Mucosa of gallbladder (tissue), 1 donor: Measurements from ENCODE around the gene IQCK. TPM values are rescaled to one million over a fixed set of nuclear protein-coding genes. Genes with fewer than 3 reads are reported as not detected.

Experiments used
- DNase-seq: peaks from one replicate; pipeline ENCODE4 v3.0.0-alpha.2; 2020; ENCODE audit warnings: low spot score
- total RNA-seq: library from RNA; stranded (reverse); gene quantifications from one replicate; pipeline ENCODE4 v1.2.1, GENCODE V29; 2021
- donor health status: DM: no; HTN: no; CAD: no.

The IQCK gene
- total RNA-seq, 1 donor from 2014 or later: 23.7 TPM

DNA sequence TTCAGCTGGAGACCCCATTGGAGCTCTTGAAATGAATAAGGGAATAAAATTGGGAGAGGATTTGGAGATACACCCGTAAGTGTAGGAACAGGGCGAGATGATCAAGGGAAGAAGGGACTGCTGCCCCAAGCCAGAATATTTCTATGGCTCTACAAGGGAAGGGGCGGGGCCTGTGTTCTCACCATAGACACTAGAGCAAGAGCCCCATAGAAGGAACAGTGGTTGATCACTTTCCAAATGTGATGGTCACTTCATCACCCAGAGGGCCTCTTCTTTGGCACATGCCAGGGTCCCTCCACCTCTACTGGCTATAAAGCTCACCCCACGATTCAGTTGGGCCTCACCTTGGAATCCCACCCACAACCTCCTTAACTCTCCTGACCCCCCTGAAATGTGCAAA is 141.5 kb downstream of the IQCK start:
- no peak for DNase-seq

- no peak for DNase-seq
Measured at GRCh38 chr16:19860166-19861041, 142.3 kb downstream of the IQCK start.

DNA sequence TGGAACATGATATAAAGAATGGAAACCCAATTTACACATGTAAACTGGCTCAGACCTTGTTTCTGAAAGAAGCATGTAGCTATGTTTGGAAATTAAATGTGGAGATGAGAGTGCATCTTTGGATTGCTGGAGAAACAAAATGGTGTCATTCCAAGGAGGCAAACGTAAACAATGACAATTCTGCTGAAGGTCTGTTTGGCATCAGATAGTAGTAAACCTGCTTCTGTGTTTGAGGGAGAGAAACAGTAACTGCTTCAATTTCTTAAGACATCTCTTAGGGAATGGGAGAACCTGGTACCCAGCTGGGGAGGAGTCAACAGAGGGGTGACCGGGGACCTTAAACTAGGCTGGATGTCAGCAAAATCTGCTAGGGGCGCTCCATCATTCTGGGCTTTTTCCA is 143.1 kb downstream of the IQCK start:
- DNase-seq: no peak

DNA sequence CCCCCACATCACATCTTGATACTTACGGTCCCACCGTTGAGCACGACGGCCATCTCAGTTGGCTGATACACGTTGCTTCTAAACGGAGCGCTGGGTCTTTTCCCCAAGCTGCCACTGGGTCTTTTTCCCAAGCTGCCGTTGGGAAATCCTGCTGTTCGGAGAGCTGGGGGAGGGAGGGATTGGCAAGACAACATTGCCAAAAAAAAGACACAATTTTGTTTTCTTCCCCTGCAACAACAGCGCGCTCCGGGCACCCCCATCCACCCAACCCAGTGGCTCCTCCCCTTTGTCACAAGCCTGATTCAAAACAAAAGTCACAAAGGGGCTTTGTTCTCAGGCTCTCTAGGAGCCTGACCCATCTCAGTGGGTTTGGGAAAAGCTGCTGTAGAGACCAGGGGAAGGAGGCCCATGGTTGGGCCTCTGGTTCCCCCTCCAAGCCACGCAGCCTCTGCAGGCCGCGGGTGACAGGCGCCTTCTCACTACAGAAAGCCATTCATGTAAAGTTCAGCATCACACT is 143.8 kb downstream of the IQCK start:
- no peak for DNase-seq

DNA sequence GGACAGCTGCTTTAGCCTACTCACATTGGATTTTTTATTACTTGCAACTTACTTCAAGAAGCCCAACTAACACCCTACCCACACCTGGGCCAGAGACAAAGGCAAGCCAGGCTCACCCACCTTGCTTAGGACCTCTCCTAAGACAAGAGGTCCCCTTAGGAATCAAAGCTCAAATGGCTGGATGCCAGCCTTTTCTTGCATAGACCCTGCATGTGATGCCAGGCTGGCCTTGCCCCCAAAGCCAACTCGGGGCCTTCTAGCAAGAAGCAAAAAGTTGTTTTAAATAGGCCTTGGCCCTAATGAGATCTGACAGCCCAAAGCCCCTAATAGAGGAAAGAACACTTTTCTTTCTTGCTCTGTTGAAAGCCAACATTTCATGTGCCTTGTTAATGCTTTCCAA is 145.9 kb downstream of the IQCK start:
- no peak for DNase-seq

- no peak for DNase-seq
Measured at GRCh38 chr16:19864566-19864965, 146.5 kb downstream of the IQCK start.

- DNase-seq: no peak
Measured at GRCh38 chr16:19868421-19868820, 150.3 kb downstream of the IQCK start.

GRCh38 chr16:19871721-19872120 is 153.7 kb downstream of the IQCK start:
- no peak for DNase-seq

- DNase-seq: no peak
Measured at GRCh38 chr16:19872179-19872863, 154.2 kb downstream of the IQCK start.

DNA sequence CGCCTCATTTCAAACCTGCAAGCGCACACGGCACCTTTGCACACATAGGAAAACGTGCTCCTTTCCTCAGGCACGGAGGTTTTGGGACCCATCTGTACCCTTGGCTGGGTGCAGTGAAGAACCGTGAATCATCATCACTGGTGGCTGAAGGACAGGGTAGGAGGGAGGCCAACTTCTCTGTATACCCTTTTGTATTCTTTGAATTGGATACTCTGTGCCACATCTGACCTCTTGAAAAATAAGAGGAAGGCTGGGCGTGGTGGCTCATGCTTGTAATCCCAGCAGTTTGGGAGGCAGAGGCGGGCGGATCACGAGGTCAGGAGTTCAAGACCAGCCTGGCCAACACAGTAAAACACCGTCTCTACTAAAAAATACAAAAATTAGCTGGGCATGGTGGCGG is 154.9 kb downstream of the IQCK start:
- no peak for DNase-seq

DNA sequence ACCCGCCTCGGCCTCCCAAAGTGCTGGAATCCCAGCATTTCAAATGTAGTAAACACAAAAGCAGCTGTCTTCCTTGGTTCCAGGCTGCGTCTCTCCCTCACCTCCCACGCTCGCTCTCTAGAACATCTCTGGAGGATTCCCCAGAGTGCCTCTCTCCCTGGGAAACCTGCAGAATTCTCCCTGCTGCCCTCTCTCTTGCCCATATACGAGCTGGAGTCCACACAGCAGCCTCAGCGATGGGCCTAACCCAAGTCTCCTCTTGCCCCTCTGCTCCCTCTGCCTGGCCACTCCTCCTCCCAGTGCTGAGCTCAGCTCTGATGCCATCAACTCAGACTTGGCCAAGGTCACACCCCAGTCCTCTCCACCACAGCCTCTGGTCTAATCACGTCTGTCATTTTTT is 156.0 kb downstream of the IQCK start:
- no peak for DNase-seq

DNA sequence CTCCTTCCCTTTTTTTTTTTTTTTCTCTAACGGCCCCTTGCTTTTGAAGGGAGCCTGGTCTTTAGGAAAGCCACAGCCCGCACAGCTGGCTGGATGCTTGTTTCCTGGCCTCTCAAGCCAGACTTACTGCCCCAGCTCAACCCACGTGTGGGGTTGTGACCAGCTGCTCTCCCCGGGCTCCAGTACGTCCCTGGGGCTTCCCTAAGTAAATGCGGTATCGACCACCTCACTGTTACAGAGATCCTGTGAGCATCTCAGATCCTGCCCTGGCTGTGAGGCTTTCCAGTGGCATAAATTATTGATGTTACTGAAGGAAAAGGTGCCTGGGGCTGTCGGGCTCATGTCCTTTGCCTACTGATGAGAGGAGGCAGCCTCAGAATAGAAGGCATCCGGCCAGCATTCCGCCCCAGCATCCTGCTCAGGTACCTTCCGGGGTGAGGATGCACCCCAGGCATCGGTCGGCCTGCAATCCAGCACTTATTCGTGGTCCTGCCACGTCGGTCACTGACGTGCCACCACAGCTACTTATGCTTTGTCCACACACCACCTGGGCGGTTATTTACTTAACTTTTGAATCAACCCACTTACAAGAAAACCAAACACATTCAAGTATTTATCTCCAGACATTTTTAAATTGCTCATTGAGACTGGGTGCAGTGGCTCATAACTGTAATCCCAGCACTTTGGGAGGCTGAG is 156.9 kb downstream of the IQCK start:
- DNase-seq: no peak

GRCh38 chr16:19875900-19876299 is 157.8 kb downstream of the IQCK start:
- no peak for DNase-seq

DNA sequence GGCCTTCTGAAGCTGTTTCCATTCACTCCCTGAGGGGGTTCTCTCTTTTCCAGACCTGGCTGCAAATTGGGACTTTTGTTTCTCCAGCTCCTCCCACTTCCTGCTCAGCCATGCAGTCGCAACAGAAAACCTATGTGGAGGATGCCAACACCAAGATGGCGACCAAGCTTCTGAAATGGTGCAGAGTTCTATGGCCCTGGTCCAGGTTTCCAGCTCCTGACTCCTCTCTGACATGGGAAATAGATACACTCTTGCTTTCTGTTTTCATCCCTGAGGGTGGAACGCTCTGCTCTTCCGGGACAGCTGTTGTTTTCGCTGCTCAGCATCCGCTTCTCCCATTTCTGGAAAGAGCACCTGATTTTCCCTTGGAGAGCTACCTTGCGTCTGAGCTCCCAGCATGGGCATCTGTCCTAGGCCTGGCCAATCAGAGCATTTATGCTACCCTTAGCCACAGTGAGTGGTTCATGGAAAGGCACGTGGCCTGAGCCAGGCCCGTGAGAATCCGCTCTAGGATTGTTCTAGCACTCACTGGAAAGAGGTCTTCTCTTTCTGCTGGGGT is 158.5 kb downstream of the IQCK start:
- no peak for DNase-seq

DNA sequence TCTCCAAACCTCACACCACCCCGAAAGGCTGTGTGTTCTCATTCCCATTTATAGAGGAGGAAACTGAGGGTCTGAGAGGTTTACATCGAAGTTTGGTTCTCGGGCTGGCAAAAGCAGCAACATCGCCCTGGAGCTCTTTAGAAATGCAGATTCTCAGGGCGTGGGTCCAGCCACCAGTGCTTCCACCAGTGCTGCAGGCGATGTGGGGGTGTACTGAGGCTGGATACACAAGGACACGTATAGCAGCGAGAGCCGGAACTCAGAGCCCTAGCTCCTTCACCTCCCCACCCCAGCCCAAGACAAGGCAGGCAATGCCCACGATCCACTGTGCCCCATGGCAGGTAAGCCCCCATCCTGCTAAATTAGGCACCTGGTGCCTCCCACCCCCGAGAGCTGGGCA is 160.7 kb downstream of the IQCK start:
- DNase-seq: no peak

- no peak for DNase-seq
Measured at GRCh38 chr16:19879241-19879792, 161.2 kb downstream of the IQCK start.

DNA sequence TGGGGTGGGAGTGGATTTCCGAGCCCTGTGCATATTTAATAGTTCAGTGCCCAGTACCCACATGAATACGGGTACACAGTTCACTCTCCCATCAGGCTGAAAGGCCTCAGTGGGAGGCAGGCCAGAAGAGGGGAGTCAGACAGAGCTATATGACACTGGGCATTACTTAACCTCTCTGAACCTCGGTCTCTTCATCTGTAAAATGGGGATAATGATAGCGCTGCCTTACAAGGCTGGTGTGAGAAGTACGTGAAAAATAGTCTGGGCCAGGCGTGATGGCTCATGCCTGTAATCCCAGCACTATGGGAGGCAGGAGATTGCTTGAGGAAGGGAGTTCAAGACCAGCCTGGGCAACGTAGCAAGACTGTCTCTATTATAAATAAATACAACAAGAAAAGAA is 163.0 kb downstream of the IQCK start:
- no peak for DNase-seq

DNA sequence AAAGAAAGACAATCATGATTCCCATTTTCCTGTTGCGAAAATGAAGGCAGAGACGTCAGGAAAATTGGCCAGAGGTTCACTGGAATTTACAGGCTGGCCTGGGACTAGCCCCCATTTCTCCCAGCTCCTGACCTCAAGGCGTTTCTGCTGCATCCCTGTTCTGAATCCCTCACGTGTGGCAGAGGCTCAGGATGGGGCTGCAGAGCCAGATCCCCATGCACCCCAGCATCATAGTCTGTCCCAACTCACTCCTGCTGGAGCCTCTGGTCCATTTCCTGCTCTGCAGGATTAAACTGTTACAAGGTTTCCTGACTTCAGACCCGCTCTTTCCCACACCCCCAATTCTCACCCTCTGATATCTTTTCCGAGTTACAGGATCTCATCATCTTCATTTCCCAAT is 163.7 kb downstream of the IQCK start:
- no peak for DNase-seq

DNA sequence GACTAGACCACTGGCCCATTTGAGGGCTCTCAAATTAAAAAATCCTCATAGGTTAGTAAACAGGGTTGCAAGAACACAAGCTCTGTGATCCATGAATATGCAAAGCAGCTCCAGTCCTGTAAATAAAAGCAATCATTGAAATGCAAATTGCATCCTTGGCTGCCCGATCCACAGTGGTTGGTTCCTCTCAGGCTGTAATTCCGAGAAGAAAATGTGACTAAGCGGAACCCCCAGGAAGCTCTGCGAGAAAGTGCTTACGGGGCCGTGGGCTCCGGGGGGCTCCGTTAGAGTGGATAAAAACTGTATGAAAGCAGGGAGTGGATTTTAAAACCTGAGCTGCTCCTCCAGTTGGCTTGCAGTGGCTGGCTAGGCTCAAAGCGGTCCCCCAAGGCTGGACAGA is 164.1 kb downstream of the IQCK start:
- DNase-seq: no peak

DNA sequence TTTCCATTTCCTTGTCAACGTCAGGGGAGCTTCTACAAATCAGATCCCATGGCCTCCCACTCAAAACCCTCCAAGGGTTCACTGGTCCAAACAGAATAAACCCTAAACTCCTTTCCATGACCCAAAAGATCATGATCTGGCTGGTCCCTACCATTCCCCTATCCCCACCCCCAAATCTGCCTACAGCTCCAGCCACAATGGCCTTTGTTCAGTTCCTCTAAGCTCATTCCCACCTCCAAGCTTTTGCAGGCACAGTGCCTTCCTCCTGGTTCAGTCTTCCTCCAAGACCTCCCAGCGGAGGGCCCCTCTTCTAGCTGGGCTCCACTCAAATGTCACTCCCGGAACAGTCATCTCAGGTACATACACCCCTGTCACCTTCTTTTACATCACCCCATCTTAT is 164.6 kb downstream of the IQCK start:
- no peak for DNase-seq

GRCh38 chr16:19883296-19883965 is 165.4 kb downstream of the IQCK start:
- no peak for DNase-seq
